Measurements from ENCODE around the gene PMEL.
"Not testable (repeated sequence)": the region's sequence is repeated elsewhere in the genome, so short reads cannot be mapped to it uniquely, and the experiment has no call there.

PMEL gene

GRCh38 chr12:55965941-55966407 lies at the start of gene PMEL:
PMEL (minus strand) TSS chr12:55966042; CDS start chr12:55966011, 31 bp downstream.
- DNase-seq (ENCODE audit: low read depth in 2 of 2), result no peak

DNA sequence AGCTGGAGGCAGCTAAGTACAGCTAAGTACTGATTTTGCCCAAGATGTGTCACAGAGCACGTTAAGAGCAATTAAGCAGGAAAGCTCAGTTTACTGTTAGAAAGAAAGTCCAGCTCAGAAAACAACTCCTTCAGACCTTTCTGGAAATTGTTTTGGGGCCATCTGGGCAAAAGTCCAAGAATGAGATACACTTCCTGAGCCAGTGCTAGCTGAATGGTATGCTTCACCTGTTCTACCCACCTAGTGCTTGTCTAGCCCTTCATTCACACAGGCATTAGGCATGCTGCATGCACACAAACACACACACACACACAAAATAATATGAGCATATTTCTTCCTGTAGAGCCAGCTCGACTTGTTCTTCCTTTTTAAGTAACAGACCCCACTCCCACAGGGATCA lies 48.4 kb upstream of the PMEL start:
- DNase-seq (ENCODE audit: low read depth in 2 of 2), result no peak

GRCh38 chr12:56013482-56013881 lies 47.6 kb upstream of the PMEL start:
- no peak for DNase-seq (ENCODE audit: low read depth in 2 of 2)

- no peak for DNase-seq (ENCODE audit: low read depth in 2 of 2)
These were observed 45.8 kb upstream of the PMEL start for GRCh38 chr12:56011509-56012090.

GRCh38 chr12:56010111-56010570 lies 44.3 kb upstream of the PMEL start:
- DNase-seq (ENCODE audit: low read depth in 2 of 2), result no peak

DNA sequence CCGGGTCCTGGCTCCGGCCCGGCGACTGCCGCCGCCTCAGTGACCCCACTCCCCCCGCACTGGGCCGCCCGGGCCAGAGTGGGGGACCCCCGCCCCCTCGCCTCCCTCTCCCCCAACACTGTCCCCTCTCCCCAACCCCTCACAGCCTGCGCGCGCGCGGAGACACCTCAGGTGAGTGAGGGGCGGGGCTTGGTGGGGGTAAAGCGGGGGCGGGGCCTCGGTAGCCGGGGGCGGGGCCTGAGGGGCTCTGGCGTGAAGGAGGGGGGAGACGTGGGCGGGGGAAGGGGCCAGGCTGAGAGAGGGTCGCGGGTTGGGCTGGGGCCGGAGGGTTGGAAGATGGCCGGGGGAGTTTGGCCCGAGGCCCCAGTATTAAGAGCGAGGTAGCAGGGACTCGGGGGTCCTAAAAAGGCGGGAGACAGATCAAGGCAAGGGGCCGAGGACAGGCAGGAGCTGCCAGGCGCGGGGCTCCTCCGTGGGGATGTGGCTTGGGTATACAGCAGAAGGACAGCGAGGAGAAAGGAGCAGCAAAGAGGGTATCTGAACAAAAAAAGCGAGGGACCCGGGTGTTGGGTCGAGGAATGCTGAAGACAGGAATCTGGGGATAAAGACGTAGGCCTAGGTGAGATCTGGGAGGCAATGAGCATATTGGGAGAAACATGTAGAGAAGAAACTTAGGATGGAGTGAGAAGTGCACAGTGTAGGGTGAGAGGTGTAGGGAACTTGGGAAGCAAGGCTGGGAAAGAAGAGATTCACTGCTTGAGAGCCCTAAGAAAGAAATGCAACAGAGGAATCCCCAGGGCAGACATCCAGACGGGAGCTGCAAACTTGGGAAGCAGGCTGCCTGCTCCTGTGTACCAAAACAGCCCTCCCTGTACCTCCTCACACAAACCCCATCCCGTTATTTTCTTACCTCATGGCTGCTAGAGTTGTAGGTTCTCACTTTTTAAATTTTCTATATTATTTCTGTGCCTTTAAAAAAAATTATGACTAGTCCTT lies 42.0 kb upstream of the PMEL start:
- peak; percentile 42 to 61 for DNase-seq (ENCODE audit: low read depth in 2 of 2)

DNA sequence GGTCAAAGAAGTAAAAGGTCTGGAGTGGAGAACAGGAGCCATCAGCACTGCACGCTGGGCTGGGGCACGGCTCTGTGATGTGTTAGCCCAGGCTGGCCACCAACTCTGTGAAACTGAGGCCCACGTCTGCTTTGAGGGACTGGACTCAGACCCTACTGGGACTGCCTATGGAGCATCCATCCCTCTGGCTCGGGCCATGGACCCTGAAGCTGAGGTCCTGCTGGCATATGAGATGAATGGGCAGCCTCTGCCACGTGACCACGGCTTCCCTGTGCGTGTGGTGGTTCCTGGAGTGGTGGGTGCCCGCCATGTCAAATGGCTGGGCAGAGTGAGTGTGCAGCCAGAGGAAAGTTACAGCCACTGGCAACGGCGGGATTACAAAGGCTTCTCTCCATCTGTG lies 38.4 kb upstream of the PMEL start:
- no peak for DNase-seq (ENCODE audit: low read depth in 2 of 2)

DNA sequence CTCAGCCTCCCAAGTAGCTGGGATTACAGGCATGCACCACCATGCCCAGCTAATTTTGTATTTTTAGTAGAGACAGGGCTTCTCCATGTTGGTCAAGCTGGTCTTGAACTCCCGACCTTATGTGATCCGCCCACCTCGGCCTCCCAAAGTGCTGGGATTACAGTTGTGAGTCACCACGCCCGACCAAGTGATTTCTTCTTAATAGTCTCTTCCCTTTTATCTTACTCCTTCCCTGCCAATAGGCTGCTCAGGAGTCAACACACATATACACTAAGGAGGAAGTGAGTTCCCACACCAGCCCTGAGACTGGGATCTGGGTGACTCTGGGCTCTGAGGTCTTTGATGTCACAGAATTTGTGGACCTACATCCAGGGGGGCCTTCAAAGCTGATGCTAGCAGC lies 37.5 kb upstream of the PMEL start:
- not testable (repeated sequence) for DNase-seq (ENCODE audit: low read depth in 2 of 2)

- no peak for DNase-seq (ENCODE audit: low read depth in 2 of 2)
These were observed 35.8 kb upstream of the PMEL start for GRCh38 chr12:56001487-56002100.

GRCh38 chr12:55999999-56000540 lies 34.2 kb upstream of the PMEL start:
- not testable (repeated sequence) for DNase-seq (ENCODE audit: low read depth in 2 of 2)

DNA sequence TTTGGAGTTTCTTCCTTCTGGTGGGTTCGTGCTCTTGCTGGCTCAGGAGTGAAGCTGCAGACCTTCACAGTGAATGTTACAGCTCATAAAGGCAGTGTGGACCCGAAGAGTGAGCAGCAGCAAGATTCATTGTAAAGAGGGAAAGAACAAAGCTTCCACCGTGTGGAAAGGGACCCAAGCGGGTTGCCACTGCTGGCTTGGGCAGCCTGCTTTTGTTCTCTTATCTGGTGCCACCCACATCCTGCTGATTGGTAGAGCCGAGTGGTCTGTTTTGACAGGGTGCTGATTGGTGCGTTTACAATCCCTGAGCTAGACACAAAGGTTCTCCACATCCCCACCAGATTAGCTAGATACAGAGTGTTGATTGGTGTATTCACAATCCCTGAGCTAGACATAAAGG lies 33.7 kb upstream of the PMEL start:
- DNase-seq (ENCODE audit: low read depth in 2 of 2), result not testable (repeated sequence)

- DNase-seq (ENCODE audit: low read depth in 2 of 2), result no peak
These were observed 31.7 kb upstream of the PMEL start for GRCh38 chr12:55997535-55997859.

DNA sequence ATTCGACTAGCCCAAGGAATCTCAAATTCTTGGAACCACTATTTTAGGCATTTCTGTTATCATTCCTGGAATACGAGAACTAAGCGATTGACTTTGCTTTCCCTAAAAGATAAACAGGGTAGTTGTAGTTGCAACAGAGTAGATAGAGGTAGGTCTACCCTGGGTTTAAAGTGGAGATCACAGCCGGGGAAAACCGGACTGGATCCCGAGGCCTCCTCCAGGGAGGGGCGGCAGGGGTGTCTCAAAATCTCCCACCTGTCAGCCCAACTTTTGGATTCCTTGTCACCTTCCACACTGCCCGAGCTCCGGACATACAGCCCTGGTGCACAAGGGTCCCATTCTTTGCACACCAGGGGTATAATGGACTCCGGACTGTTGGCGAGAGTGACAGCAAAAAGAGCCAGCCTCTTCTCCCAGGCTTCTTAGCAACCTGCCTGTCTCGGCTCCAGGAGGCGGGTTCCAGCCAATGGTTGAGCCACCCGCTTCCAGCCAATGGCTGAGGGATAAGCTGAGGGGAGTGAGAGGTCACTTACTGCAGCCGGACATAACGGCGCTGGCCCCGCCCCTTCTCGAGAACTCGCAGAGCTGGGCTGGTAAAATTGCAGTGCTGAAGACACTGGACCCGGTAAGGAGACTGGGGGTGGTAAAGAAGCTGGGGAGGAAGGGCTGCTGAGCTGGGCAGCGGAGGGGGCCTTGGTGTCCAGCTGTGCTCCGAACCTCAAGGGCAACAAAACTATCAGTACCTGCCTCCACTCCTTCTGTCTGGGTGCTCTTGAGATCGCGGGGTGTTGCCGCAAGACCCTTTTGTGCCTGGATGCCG lies 31.1 kb upstream of the PMEL start, which contains the start of gene SUOX:
Gene SUOX, plus strand, starts transcription at position 562 of the 820 bp plus-strand sequence. CDS start 4,946 bp downstream, outside the sequence.
- peak in 1 of 2 donors; percentile 22 for DNase-seq (ENCODE audit: low read depth in 2 of 2)

DNA sequence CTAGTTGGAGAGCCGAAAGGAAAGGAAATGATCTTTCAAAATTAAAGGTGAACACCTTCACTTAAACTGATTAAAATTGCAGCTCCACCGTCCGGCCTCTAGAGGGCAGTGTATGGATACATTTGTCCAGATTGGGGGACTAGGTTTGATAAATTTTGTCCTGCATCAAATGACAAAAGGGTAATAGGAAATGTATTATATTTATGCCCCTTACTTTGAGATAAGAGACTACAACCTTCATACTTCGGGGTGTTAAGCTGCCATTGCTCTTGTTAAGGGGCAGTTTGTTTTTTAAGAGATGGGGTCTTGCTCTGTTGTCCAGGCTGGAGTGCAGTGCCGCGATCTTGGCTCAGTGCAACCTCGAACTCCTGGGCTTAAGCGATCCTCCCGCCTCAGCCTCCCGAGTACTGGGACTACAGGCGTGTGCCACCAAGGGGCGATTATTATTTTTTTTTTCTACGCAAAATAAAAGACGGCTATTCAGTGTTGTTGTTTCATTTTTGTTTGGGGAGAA lies 30.4 kb upstream of the PMEL start:
- DNase-seq (ENCODE audit: low read depth in 2 of 2), result peak; percentile 41 to 53

- DNase-seq (ENCODE audit: low read depth in 2 of 2), result no peak
These were observed 29.5 kb upstream of the PMEL start for GRCh38 chr12:55995366-55995765.

- DNase-seq (ENCODE audit: low read depth in 2 of 2), result no peak
These were observed 27.5 kb upstream of the PMEL start for GRCh38 chr12:55993230-55993853.

DNA sequence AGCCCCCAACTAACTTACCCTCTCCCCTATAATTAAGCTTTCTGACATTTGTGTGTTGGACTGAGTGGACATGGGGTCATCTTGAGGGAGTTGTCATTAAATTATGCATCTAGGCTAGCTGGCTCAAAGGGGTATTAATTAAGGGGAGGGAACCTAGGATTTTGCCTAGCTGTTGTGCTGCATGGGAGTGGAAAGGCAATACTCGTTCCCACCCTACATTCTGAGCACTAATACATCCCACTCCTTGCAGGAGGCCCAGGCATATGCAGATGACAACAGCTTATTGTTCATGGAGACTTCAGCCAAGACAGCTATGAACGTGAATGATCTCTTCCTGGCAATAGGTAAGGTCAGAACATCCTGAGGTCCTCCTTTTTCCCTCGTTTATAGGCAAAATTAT lies 25.3 kb upstream of the PMEL start:
- no peak for DNase-seq (ENCODE audit: low read depth in 2 of 2)

- DNase-seq (ENCODE audit: low read depth in 2 of 2), result not testable (repeated sequence)
These were observed 20.1 kb upstream of the PMEL start for GRCh38 chr12:55985976-55986375.

DNA sequence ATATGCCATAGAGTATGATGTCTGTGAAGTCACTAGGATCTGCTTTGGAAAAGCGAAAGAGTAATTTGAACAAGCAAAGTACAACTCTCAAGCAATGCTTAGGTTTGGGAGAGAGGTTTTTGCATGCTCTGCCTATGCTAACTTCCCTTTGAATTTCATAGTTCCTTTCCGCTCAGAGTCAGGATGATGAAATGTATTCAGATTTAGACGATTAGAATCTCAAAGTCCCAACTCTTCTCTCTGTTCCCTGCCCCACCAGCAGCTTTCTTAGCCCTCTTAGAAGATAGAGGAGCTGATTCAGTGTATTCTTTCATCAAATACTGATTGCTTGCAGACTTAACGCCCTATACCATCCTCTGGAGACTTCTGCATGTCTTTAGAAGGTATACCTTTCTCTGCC lies 19.5 kb upstream of the PMEL start:
- no peak for DNase-seq (ENCODE audit: low read depth in 2 of 2)

DNA sequence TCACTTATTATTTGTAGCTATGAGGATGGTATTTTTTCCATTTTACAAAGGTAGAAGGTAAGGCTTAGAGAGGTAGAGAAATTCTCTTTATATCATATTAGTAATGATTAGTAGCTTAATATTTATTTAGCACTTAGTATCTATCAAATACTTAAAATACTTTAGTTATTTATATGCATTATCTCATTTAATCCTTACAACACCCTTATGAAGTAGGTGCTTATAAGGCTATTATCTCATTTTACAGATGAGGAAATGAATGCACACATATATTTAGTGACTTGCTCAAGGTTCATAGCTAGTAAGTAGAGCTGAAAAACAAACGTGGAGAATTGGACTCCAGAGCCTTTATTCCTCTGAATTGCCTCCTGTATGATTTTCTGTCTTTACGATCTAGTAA lies 19.0 kb upstream of the PMEL start:
- DNase-seq (ENCODE audit: low read depth in 2 of 2), result no peak

All from stimulated activated CD4-positive, alpha-beta T cell treated with anti-CD3 and anti-CD28 coated beads, Interleukin-15, amount 100 ng/mL, for 48 hours (primary cell).